H1 (cell line): ENCODE results near the gene DNAJC5G. TPM values are rescaled to one million over a fixed set of nuclear protein-coding genes. Genes with fewer than 3 reads are reported as not detected.

Experiments
- CTCF ChIA-PET: fragments of 300-600 bp; sonication (Branson Sonifier 250); formaldehyde crosslinking; loops from one replicate; lab custom pipeline; 2021; ENCODE audit not compliant: partially characterized antibody; lab: Charles Lee
- POLR2A ChIA-PET: fragments of 300-600 bp; sonication (Branson Sonifier 250); formaldehyde crosslinking; loops from one replicate; lab custom pipeline; 2021; ENCODE audit warnings: inconsistent platforms; ENCODE audit not compliant: partially characterized antibody; lab: Charles Lee
- DNase-seq, 2 experiments: peaks; one replicate each; pipeline versions ENCODE4 v3.0.0 to v3.0.0-alpha.2; 2010 to 2022; ENCODE audit warnings: low spot score in 2 of 2, low read depth in 1 of 2, mixed read lengths in 1 of 2
- FAIRE-seq: peaks from 2 replicates; lab custom pipeline; 2011; peaks lifted over from hg19 to GRCh38; lab: Jason Lieb, UNC
- H2AFZ ChIP-seq: 2 replicates; pipeline ENCODE4 v1.8.1; 2012; ENCODE audit warnings: low read length, inconsistent platforms
- H2AK5ac ChIP-seq: 2 replicates; pipeline ENCODE4 v1.6.1; 2013; ENCODE audit warnings: low read depth, low read length
- H2BK120ac ChIP-seq: replicated peaks from 2 replicates; pipeline ENCODE3; 2013; ENCODE audit warnings: low read depth, low read length, inconsistent platforms
- H2BK12ac ChIP-seq: 2 replicates; pipeline ENCODE4 v1.6.1; 2013; ENCODE audit warnings: low read depth, low read length
- H2BK15ac ChIP-seq: 2 replicates; pipeline ENCODE4 v1.6.1; 2013; ENCODE audit warnings: low read length
- H2BK20ac ChIP-seq: 2 replicates; pipeline ENCODE4 v1.6.1; 2013; ENCODE audit warnings: low read length
- H2BK5ac ChIP-seq: 2 replicates; pipeline ENCODE4 v1.6.1; 2013; ENCODE audit warnings: low read depth, low read length
- H3K14ac ChIP-seq: 2 replicates; pipeline ENCODE4 v1.6.1; 2013; ENCODE audit warnings: inconsistent platforms; ENCODE audit not compliant: insufficient read length
- H3K18ac ChIP-seq: 2 replicates; pipeline ENCODE4 v1.6.1; 2013; ENCODE audit warnings: low read length; ENCODE audit errors: extremely low read depth
- H3K23ac ChIP-seq: 2 replicates; pipeline ENCODE4 v1.6.1; 2013; ENCODE audit warnings: inconsistent platforms; ENCODE audit not compliant: insufficient read length
- H3K23me2 ChIP-seq: 2 replicates; pipeline ENCODE4 v1.6.1; 2013; ENCODE audit warnings: low read depth, low read length
- H3K27ac ChIP-seq: 2 replicates; pipeline ENCODE4 v1.6.1; 2011; ENCODE audit warnings: low read depth, low read length, inconsistent platforms
- H3K27me3 ChIP-seq, 4 experiments: replicated peaks in 1 of 4; 1 replicate in 1 of 4; 2 replicates in 3 of 4; pipeline versions ENCODE4 v1.6.1 to v1.8.1; 2011 to 2013; ENCODE audit warnings: low read length in 3 of 4, mild to moderate bottlenecking in 3 of 4, inconsistent platforms in 2 of 4, mixed read lengths in 2 of 4, moderate library complexity in 1 of 4; ENCODE audit not compliant: control insufficient read depth in 3 of 4, insufficient read depth in 3 of 4; ENCODE audit errors: extremely low read depth in 1 of 4
- H3K36me3 ChIP-seq, 4 experiments: 2 replicates each; pipeline versions ENCODE4 v1.6.1 to v1.8.1; 2011 to 2013; ENCODE audit warnings: mild to moderate bottlenecking in 4 of 4, low read length in 3 of 4, moderate library complexity in 2 of 4, control low read depth in 1 of 4, inconsistent platforms in 1 of 4; ENCODE audit not compliant: insufficient read depth in 4 of 4, control insufficient read depth in 2 of 4
- H3K4ac ChIP-seq: replicated peaks from 2 replicates; pipeline ENCODE3; 2013; ENCODE audit warnings: low read length, low read depth, mixed read lengths, inconsistent platforms; ENCODE audit not compliant: insufficient read length
- H3K4me1 ChIP-seq, 4 experiments: replicated peaks in 1 of 4; 1 replicate in 1 of 4; 2 replicates in 3 of 4; pipeline versions ENCODE4 v1.6.1 to v1.8.1; 2011 to 2013; ENCODE audit warnings: low read length in 3 of 4, inconsistent platforms in 2 of 4, mixed read lengths in 1 of 4; ENCODE audit not compliant: insufficient read depth in 4 of 4, control insufficient read depth in 3 of 4
- H3K4me2 ChIP-seq, 2 experiments: 2 replicates each; pipeline versions ENCODE4 v1.6.1 to v1.8.1; 2011 to 2013; ENCODE audit warnings: low read depth in 2 of 2, low read length in 2 of 2, control low read depth in 1 of 2, inconsistent platforms in 1 of 2, mild to moderate bottlenecking in 1 of 2; ENCODE audit not compliant: insufficient read depth in 1 of 2
- H3K4me3 ChIP-seq, 4 experiments: fragments of 200-600, 300-600 bp in 1 of 4; sonication (generic), shearing (Covaris generic), sonication (Bioruptor Twin) in 1 of 4; 2 replicates each; pipeline versions ENCODE4 v1.5.1 to v1.8.1; 2011 to 2016; ENCODE audit warnings: low read length in 4 of 4, low read depth in 3 of 4, control low read depth in 2 of 4, inconsistent platforms in 2 of 4, mild to moderate bottlenecking in 2 of 4, mixed read lengths in 1 of 4, moderate library complexity in 1 of 4; ENCODE audit not compliant: insufficient read depth in 2 of 4; ENCODE audit errors: extremely low read depth in 1 of 4
- H3K56ac ChIP-seq: replicated peaks from 2 replicates; pipeline ENCODE3; 2013; ENCODE audit warnings: low read depth, mild to moderate bottlenecking, mixed read lengths, low read length, inconsistent platforms; ENCODE audit not compliant: insufficient read length
- H3K79me1 ChIP-seq: 2 replicates; pipeline ENCODE4 v1.6.1; 2013; ENCODE audit warnings: low read depth, low read length, control low read depth
- H3K79me2 ChIP-seq, 2 experiments: 2 replicates each; pipeline versions ENCODE4 v1.6.1 to v1.8.1; 2012 to 2013; ENCODE audit warnings: low read length in 2 of 2, mild to moderate bottlenecking in 2 of 2, inconsistent platforms in 1 of 2; ENCODE audit not compliant: insufficient read depth in 2 of 2, control insufficient read depth in 1 of 2
- H3K9ac ChIP-seq, 4 experiments: replicated peaks in 1 of 4; 1 replicate in 1 of 4; 2 replicates in 3 of 4; pipeline versions ENCODE4 v1.6.1 to v1.8.1; 2011 to 2013; ENCODE audit warnings: low read depth in 3 of 4, low read length in 3 of 4, control low read depth in 2 of 4, mild to moderate bottlenecking in 2 of 4, moderate library complexity in 2 of 4, inconsistent platforms in 1 of 4; ENCODE audit errors: extremely low read depth in 1 of 4
- H3K9me3 ChIP-seq, 2 experiments: 2 replicates each; pipeline versions ENCODE4 v1.6.1 to v1.8.1; 2012 to 2013; ENCODE audit warnings: mild to moderate bottlenecking in 2 of 2, moderate library complexity in 2 of 2, control low read depth in 1 of 2, inconsistent platforms in 1 of 2, low read depth in 1 of 2, low read length in 1 of 2, mixed read lengths in 1 of 2; ENCODE audit not compliant: insufficient read depth in 2 of 2
- H4K20me1 ChIP-seq, 2 experiments: replicated peaks in 1 of 2; 2 replicates each; pipeline versions ENCODE3 to v1.8.1; 2011 to 2013; ENCODE audit warnings: inconsistent platforms in 2 of 2, low read length in 2 of 2, mild to moderate bottlenecking in 1 of 2; ENCODE audit not compliant: insufficient read depth in 2 of 2, control insufficient read depth in 1 of 2
- H4K5ac ChIP-seq: 2 replicates; pipeline ENCODE4 v1.6.1; 2013; ENCODE audit warnings: low read length, low read depth, mixed read lengths, inconsistent platforms; ENCODE audit not compliant: insufficient read length
- H4K8ac ChIP-seq: 2 replicates; pipeline ENCODE4 v1.8.0; 2013; ENCODE audit warnings: mild to moderate bottlenecking, moderate library complexity, low read length, inconsistent platforms; ENCODE audit not compliant: insufficient read depth; ENCODE audit errors: extremely low read depth
- H4K91ac ChIP-seq: replicated peaks from 2 replicates; pipeline ENCODE3; 2013; ENCODE audit warnings: low read length, mixed read lengths, inconsistent platforms; ENCODE audit not compliant: insufficient read length
- JUN ChIP-seq: IDR thresholded peaks from 2 replicates; pipeline ENCODE4 v1.6.1; 2011; ENCODE audit warnings: low read depth, mild to moderate bottlenecking, improper control_type of control experiment, low read length
- RFX5 ChIP-seq: IDR thresholded peaks from 2 replicates; pipeline ENCODE4 v1.6.1; 2011; ENCODE audit warnings: low read depth, low read length, improper control_type of control experiment, borderline replicate concordance
- SP2 ChIP-seq: IDR thresholded peaks from 2 replicates; pipeline ENCODE4 v1.6.1; 2012; ENCODE audit warnings: mild to moderate bottlenecking, low read length, inconsistent platforms
- TEAD4 ChIP-seq: IDR thresholded peaks from 2 replicates; pipeline ENCODE4 v1.6.1; 2012; ENCODE audit warnings: low read depth, low read length, inconsistent platforms, mixed read lengths
- whole genome bisulfite sequencing, 2 experiments: shearing (Covaris generic) in 1 of 2; methylation state at CpG; one replicate each; pipeline versions ENCODE4 v1.1.6 to v1.1.7; 2013 to 2015; ENCODE audit warnings: low lambda C conversion rate in 2 of 2, mixed read lengths in 2 of 2, inconsistent platforms in 1 of 2, low coverage in 1 of 2, missing lambda C conversion rate in 1 of 2; ENCODE audit not compliant: insufficient replicate concordance in 2 of 2, insufficient coverage in 1 of 2, insufficient read length in 1 of 2; ENCODE audit errors: extremely low coverage in 1 of 2, missing lambda C conversion rate in 1 of 2; 5-methylcytosine and 5-hydroxymethylcytosine counted together
- polyA plus RNA-seq, 7 experiments: library from polyadenylated mRNA; depleted of rRNA in 3 of 7; stranded (reverse) in 5 of 7; unstranded in 2 of 7; fragments of >200 nt in 5 of 7; fragments of 200-250 nt in 2 of 7; gene quantifications; 1 replicate in 5 of 7; 2 replicates in 1 of 7; 4 replicates in 1 of 7; pipeline versions ENCODE4 v1.2.1 to v1.2.3, GENCODE V29; 2011 to 2013; ENCODE audit warnings: missing spikeins in 2 of 7, mixed read lengths in 2 of 7
- total RNA-seq: library from RNA; stranded (reverse); fragmentation: NEBNext Ultra II Directional; extraction: Animal tissue kit (Norgen Biotek cat#: 25700); gene quantifications from 2 replicates; pipeline ENCODE4 v1.2.1, GENCODE V29; 2021

The DNAJC5G gene
- total and polyA plus RNA-seq, 2 of the 8 experiments (the other 6 are each of a cell fraction or from before 2014, with no cell fraction given) = 0.83 to 1.4 TPM

DNA sequence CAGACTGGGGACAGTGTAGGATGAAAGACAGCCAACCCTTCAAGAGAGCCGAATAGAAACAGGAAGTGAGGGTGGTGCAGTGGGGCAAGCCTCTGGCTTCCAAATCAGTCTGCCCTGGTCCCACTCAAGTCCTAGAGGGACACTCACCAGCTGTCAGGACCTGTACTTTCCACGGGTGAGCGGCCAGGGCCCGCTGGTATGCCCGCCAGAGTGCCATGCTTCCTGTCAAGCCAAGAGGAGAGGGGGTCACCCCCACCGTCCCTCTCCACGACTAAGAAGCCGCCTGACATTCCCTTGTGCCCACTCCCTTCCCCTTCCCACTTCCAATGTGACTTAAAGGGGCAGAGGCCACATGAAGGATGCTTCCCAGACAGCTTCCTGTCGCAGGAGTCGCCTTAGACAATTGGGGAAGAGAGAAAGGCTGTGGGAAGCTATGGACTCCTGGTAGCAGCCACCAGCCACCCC is 47.1 kb downstream of the DNAJC5G start:
- H3K23ac ChIP-seq = no peak overlapping the region
- ChIA-PET POLR2A (interaction anchor here (0.6 to 9.4 kb wide), 26 partner anchors 8 to 361 kb away, joined by 3 to 105 read pairs (median 8); partner anchors contain the start of genes GTF3C2, TRIM54, UCN and ZNF513), CTCF (interaction anchor here (0.7 to 10.3 kb wide), 12 partner anchors 10 to 79 kb away, joined by 3 to 128 read pairs (median 4); partner anchors contain the start of genes GTF3C2, SNX17 and UCN)
- peak overlapping the region; percentile 1 for H4K5ac ChIP-seq
- H3K9ac ChIP-seq = peak overlapping the region; percentile 55 to 93 (median 86)
- DNase-seq (no peak), FAIRE-seq (no peak)
- peak overlapping the region; percentile 94 for H3K27ac ChIP-seq
- H2BK12ac ChIP-seq = no peak overlapping the region
- WGBS, 2 experiments = 18% methylated on average over 10 of the region's 10 CpGs; no CpG with 5 or more reads in 1 of the 2 experiments
- peak overlapping the region; percentile 92; the same call in 1 of the 2 replicates for H2BK5ac ChIP-seq
- H4K20me1 ChIP-seq = no peaks in the 10 kb centered on the region
- 0 out of 2 replicates have a peak overlapping the region, but pooled peaks have one; percentile 54 for H2AFZ ChIP-seq
- no peak for TF ChIP-seq TEAD4
- TF ChIP-seq SP2 = no peak
- TF ChIP-seq RFX5 = no peak
- no peak for TF ChIP-seq JUN
- H3K14ac ChIP-seq = no peak overlapping the region
- H3K9me3 ChIP-seq = no peaks in the 10 kb centered on the region
- H3K4me2 ChIP-seq = peak overlapping the region; percentile 96 to 97
- peak overlapping the region; percentile 20 for H3K56ac ChIP-seq
- H2BK120ac ChIP-seq = no peak overlapping the region
- H3K4me3 ChIP-seq = peak overlapping the region; percentile 85 to 99 (median 88)
- no peaks in the 10 kb centered on the region for H3K79me1 ChIP-seq
- 0 out of 2 replicates have a peak overlapping the region, but pooled peaks have one; percentile 51 for H3K18ac ChIP-seq
- H4K91ac ChIP-seq = peak overlapping the region; percentile 25
- peaks cover 9 to 16% (median 13%) of the 10 kb centered on the region in 4 experiments; a peak in 6 of 8 replicates for H3K36me3 ChIP-seq
- H3K23me2 ChIP-seq = peaks cover 7% of the 10 kb centered on the region
- no peak overlapping the region; the same call in 1 of the 2 replicates for H4K8ac ChIP-seq
- no peak overlapping the region for H2AK5ac ChIP-seq
- no peak overlapping the region for H2BK20ac ChIP-seq
- no peaks in the 10 kb centered on the region for H3K27me3 ChIP-seq
- H2BK15ac ChIP-seq = no peak overlapping the region
- peaks cover 0 to 10% (median 0%) of the 10 kb centered on the region in 4 experiments; a peak in 4 of 7 replicates for H3K4me1 ChIP-seq
- no peaks in the 10 kb centered on the region; a peak in 1 of 4 replicates for H3K79me2 ChIP-seq
- no peak overlapping the region for H3K4ac ChIP-seq
